ENCODE measurements around the gene BTG1. TPM values are rescaled to one million over a fixed set of nuclear protein-coding genes. Genes with fewer than 3 reads are reported as not detected.
"Not testable (repeated sequence)": the region's sequence is repeated elsewhere in the genome, so short reads cannot be mapped to it uniquely, and the experiment has no call there.

BTG1 gene
- total and polyA plus RNA-seq, 2 experiments from 2014 or later: 61.2 to 219 TPM

DNA sequence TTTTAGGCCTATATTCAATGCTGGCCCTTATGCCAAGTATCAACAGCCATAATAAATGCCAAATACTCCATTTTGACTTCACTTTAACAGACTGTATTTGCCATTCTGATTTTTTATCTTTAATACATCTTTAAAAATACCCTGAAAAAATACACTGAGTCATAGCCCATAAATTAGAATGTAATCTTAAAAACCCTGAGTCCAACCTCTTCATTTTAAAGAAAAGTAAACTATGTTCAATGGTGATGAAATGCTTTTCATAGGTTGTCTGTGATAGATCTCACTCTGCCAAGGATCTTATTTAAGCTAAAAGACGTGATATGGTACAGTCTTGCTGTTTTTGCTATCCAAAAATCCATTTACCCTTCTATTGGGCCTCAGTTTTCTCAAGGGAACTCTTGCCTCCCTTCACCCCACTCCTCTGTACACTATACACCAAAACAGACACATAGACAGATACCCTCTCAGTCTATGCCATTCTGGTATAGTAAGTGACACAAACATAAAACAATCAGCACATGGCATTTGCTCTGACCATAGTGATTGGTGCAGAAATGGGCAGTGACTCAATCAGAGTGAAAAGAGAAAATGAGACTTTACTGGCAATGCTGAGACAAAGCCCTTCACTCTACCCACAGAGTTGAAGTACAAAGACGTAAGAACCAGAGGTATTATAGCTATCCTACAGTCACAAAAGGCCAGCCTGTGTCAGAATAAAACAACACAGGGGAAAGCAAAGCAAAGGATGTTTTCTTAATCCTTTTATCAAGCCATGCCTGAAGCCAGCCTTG lies 49.1 kb downstream of the BTG1 start:
- Histone ChIP-seq H3K4me3 (no peak overlapping the region), H3K36me3 (no peaks in the 10 kb centered on the region), H3K9me3 (ENCODE audit: low read depth) (no peaks in the 10 kb centered on the region), H3K4me1 (ENCODE audit: low read depth) (no peaks in the 10 kb centered on the region), H3K27me3 (no peaks in the 10 kb centered on the region), H3K27ac (no peak overlapping the region)
- TF ChIP-seq, protein P1, sequence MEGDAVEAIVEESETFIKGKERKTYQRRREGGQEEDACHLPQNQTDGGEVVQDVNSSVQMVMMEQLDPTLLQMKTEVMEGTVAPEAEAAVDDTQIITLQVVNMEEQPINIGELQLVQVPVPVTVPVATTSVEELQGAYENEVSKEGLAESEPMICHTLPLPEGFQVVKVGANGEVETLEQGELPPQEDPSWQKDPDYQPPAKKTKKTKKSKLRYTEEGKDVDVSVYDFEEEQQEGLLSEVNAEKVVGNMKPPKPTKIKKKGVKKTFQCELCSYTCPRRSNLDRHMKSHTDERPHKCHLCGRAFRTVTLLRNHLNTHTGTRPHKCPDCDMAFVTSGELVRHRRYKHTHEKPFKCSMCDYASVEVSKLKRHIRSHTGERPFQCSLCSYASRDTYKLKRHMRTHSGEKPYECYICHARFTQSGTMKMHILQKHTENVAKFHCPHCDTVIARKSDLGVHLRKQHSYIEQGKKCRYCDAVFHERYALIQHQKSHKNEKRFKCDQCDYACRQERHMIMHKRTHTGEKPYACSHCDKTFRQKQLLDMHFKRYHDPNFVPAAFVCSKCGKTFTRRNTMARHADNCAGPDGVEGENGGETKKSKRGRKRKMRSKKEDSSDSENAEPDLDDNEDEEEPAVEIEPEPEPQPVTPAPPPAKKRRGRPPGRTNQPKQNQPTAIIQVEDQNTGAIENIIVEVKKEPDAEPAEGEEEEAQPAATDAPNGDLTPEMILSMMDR (IDR thresholded peaks at IDR 0.05; ENCODE audit: low read depth, low read length): no peak
- no peak for DNase-seq (ENCODE audit: low read depth in 1 of 2, low spot score in 1 of 2)

DNA sequence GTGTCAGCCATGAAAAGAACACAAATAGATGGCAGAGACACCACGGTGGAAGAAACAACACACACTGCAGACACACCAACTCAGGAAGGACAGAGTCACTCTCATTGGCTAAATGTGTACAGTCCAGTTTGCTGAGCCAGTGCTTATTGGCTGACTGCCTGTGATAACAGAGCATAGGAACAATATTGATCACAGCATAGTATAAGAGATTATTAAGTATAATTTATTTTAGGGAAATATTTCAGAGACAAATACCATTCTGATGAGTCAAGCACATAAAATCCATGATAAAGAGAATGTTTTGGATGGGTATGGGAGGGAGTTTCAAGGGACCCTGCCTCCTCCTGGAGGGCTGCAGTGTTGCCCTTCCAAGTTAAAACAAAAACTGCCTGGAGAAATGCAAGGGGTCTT lies 50.9 kb downstream of the BTG1 start:
- DNase-seq (ENCODE audit: low read depth in 1 of 2, low spot score in 1 of 2): peak in 1 of 2 donors; percentile 33
- Histone ChIP-seq H3K4me3 (no peak overlapping the region), H3K4me1 (ENCODE audit: low read depth) (no peaks in the 10 kb centered on the region), H3K9me3 (ENCODE audit: low read depth) (no peaks in the 10 kb centered on the region), H3K36me3 (no peaks in the 10 kb centered on the region), H3K27me3 (no peaks in the 10 kb centered on the region), H3K27ac (no peak overlapping the region)
- TF ChIP-seq, protein P1 (IDR thresholded peaks at IDR 0.05; ENCODE audit: low read depth, low read length): peak; percentile 14

DNA sequence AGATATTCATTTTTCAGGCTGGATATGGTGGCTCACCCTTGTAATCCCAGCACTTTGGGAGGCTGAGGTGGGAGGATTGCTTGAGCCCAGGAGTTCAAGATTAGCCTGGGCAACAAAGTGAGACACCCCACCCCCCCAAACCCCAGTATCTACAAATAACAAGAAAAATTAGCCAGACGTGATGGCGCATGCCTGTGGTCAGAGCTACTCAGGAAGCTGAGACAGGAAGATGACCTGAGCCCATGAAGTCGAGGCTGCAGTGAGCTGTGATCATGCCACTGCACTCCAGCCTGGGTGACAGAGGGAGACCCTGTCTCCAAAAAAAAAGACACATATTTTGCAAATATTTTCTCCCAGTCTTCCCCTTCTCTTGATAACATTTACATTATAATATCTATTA lies 51.3 kb downstream of the BTG1 start:
- DNase-seq (ENCODE audit: low read depth in 1 of 2, low spot score in 1 of 2): peak in 1 of 2 donors; percentile 51
- not testable (repeated sequence) for H3K36me3 ChIP-seq; H3K9me3 ChIP-seq (ENCODE audit: low read depth); H3K4me1 ChIP-seq (ENCODE audit: low read depth); H3K27ac ChIP-seq; H3K4me3 ChIP-seq; H3K27me3 ChIP-seq
